Ascending aorta (tissue), 2 donors: ENCODE data around the gene LTBP2. TPM values are rescaled to one million over a fixed set of nuclear protein-coding genes. Genes with fewer than 3 reads are reported as not detected.
A peak's percentile ranks its signal among the peaks of the same experiment; 100 is the strongest.

Experiments used
- DNase-seq, 2 donors: peaks; one replicate each; pipeline ENCODE4 v3.0.0-alpha.2; 2019; ENCODE audit warnings: low spot score in 2 of 2
- H3K27ac ChIP-seq, 2 donors: fragments of 200-600 bp; sonication (generic); one replicate each; pipeline ENCODE4 v1.5.1; 2016 to 2017; ENCODE audit warnings: mild to moderate bottlenecking in 1 of 2
- H3K27me3 ChIP-seq: fragments of 200-600 bp; sonication (generic); one replicate; pipeline ENCODE4 v1.5.1; 2017
- H3K36me3 ChIP-seq, 2 donors: fragments of 200-600 bp; sonication (generic); one replicate each; pipeline ENCODE4 v1.5.1; 2016
- H3K4me1 ChIP-seq, 2 donors: fragments of 200-600 bp; sonication (generic); one replicate each; pipeline ENCODE4 v1.5.1; 2016 to 2017; ENCODE audit warnings: mild to moderate bottlenecking in 1 of 2
- H3K4me3 ChIP-seq, 2 donors: fragments of 200-600 bp; sonication (generic); one replicate each; pipeline ENCODE4 v1.5.1; 2016 to 2017; ENCODE audit warnings: mild to moderate bottlenecking in 1 of 2
- H3K9me3 ChIP-seq, 2 donors: fragments of 200-600 bp; sonication (generic); one replicate each; pipeline ENCODE4 v1.5.1; 2016
- CTCF ChIP-seq, 3 experiments: fragments of 200-600 bp in 2 of 3; fragments of 450-650 bp in 1 of 3; sonication (generic) in 2 of 3; IDR thresholded peaks; one replicate each; pipeline ENCODE4 v1.5.1; 2016 to 2019; ENCODE audit warnings: antibody characterized with exemption in 3 of 3, mild to moderate bottlenecking in 1 of 3, moderate library complexity in 1 of 3
- intact Hi-C: fragments of 100-400 bp; cut with DNase I; formaldehyde crosslinking; loops from one replicate; pipeline ENCODE4 v1.15.1; 2023
- total RNA-seq: library from RNA; depleted of rRNA; stranded (reverse); fragments of >200 nt; gene quantifications from one replicate; pipeline ENCODE4 v1.1.0, GENCODE V29; 2016

LTBP2 gene
- total RNA-seq, 1 donor from 2014 or later = 383 TPM

GRCh38 chr14:74620923-74621322, 8.9 kb upstream of the LTBP2 start:
- DNase-seq = no peak
- no peak for TF ChIP-seq CTCF (IDR thresholded peaks at IDR 0.05)
- Histone ChIP-seq H3K27ac (peak overlapping the region; percentile 93 to 97), H3K9me3 (no peaks in the 10 kb centered on the region), H3K27me3 (no peaks in the 10 kb centered on the region), H3K36me3 (no peaks in the 10 kb centered on the region), H3K4me1 (peaks cover 27 to 49% of the 10 kb centered on the region in 2 donors), H3K4me3 (no peak overlapping the region)
- intact Hi-C loops = no loop called here

GRCh38 chr14:74620497-74620921, 8.5 kb upstream of the LTBP2 start:
- Histone ChIP-seq H3K4me3 (no peak overlapping the region), H3K27me3 (no peaks in the 10 kb centered on the region), H3K4me1 (peaks cover 28 to 52% of the 10 kb centered on the region in 2 donors), H3K36me3 (no peaks in the 10 kb centered on the region), H3K9me3 (no peaks in the 10 kb centered on the region), H3K27ac (peak overlapping the region; percentile 93 to 97)
- intact Hi-C loops = no loop called here
- no peak for TF ChIP-seq CTCF (IDR thresholded peaks at IDR 0.05)
- no peak for DNase-seq

- Histone ChIP-seq H3K4me3 (no peak overlapping the region), H3K9me3 (no peaks in the 10 kb centered on the region), H3K4me1 (peaks cover 28 to 59% of the 10 kb centered on the region in 2 donors), H3K27ac (peak overlapping the region; percentile 93 to 97), H3K36me3 (no peaks in the 10 kb centered on the region), H3K27me3 (no peaks in the 10 kb centered on the region)
- no peak for TF ChIP-seq CTCF (IDR thresholded peaks at IDR 0.05)
- DNase-seq = peak; percentile 88 to 98
- intact Hi-C loops = loop anchor here (10.0 kb wide), 2 partner anchors 255 to 265 kb away; partner anchors contain the start of gene DLST
These were observed 7.7 kb upstream of the LTBP2 start for GRCh38 chr14:74619672-74620131.

GRCh38 chr14:74618078-74618952, 6.3 kb upstream of the LTBP2 start:
- no peaks in the 10 kb centered on the region for H3K27me3 ChIP-seq
- peak overlapping the region in 1 of 2 donors; percentile 0 for H3K4me3 ChIP-seq
- H3K4me1 ChIP-seq = peaks cover 28 to 64% of the 10 kb centered on the region in 2 donors
- DNase-seq = peak; percentile 22 to 82
- intact Hi-C loops = loop anchor here (10.0 kb wide), 2 partner anchors 254 to 266 kb away; partner anchors contain the start of gene DLST
- TF ChIP-seq CTCF (IDR thresholded peaks at IDR 0.05) = no peak
- H3K27ac ChIP-seq = peak overlapping the region; percentile 93 to 97
- no peaks in the 10 kb centered on the region for H3K36me3 ChIP-seq
- H3K9me3 ChIP-seq = no peaks in the 10 kb centered on the region

- peak overlapping the region; percentile 93 to 97 for H3K27ac ChIP-seq
- TF ChIP-seq CTCF (IDR thresholded peaks at IDR 0.05) = no peak
- H3K4me3 ChIP-seq = peak overlapping the region in 1 of 2 donors; percentile 7
- intact Hi-C loops = loop anchor here (10.0 kb wide), 2 partner anchors 252 to 268 kb away; partner anchors contain the start of gene DLST
- H3K36me3 ChIP-seq = no peaks in the 10 kb centered on the region
- H3K9me3 ChIP-seq = no peaks in the 10 kb centered on the region
- H3K4me1 ChIP-seq = peaks cover 28 to 70% of the 10 kb centered on the region in 2 donors
- peak in 1 of 2 donors; percentile 78 for DNase-seq
- no peaks in the 10 kb centered on the region for H3K27me3 ChIP-seq
These were observed 5.1 kb upstream of the LTBP2 start for GRCh38 chr14:74616996-74617700.
